OCI-LY3 (cell line): Measurements from ENCODE around the gene TMEM208.

Source experiments
- H2AFZ ChIP-seq: fragments of 200-600, 300-600 bp; shearing (Covaris generic); 2 replicates; pipeline ENCODE4 v1.6.0; 2014; ENCODE audit warnings: antibody characterized with exemption, low read depth, low read length
- H3K27ac ChIP-seq: fragments of 200-600, 300-600 bp; sonication (generic); 2 replicates; pipeline ENCODE4 v1.5.1; 2014; ENCODE audit warnings: mild to moderate bottlenecking, low read length, moderate library complexity, mixed read lengths
- H3K27me3 ChIP-seq: fragments of 200-600, 300-600 bp; sonication (generic); 2 replicates; pipeline ENCODE4 v1.6.1; 2014; ENCODE audit warnings: low read depth, low read length, mixed read lengths
- H3K36me3 ChIP-seq: fragments of 200-600, 300-600 bp; sonication (generic); replicated peaks from 2 replicates; pipeline ENCODE3; 2014; ENCODE audit warnings: low read depth, low read length, mixed read lengths
- H3K4me1 ChIP-seq: fragments of 300-600, 200-600 bp; sonication (generic); 2 replicates; pipeline ENCODE4 v1.6.1; 2014; ENCODE audit warnings: low read length, mixed read lengths
- H3K4me2 ChIP-seq: fragments of 200-600, 300-600 bp; sonication (generic); 2 replicates; pipeline ENCODE4 v1.6.1; 2014; ENCODE audit warnings: low read length, mixed read lengths
- H3K4me3 ChIP-seq: fragments of 300-600, 200-600 bp; sonication (generic); 2 replicates; pipeline ENCODE4 v1.5.1; 2014; ENCODE audit warnings: antibody characterized with exemption, mild to moderate bottlenecking, low read length, moderate library complexity
- H3K79me2 ChIP-seq: fragments of 300-600, 200-600 bp; shearing (Covaris generic); 2 replicates; pipeline ENCODE4 v1.6.1; 2014; ENCODE audit warnings: mild to moderate bottlenecking, low read length, mixed read lengths
- H3K9ac ChIP-seq: fragments of 300-600, 200-600 bp; shearing (Covaris generic); 2 replicates; pipeline ENCODE4 v1.6.0; 2014; ENCODE audit warnings: mild to moderate bottlenecking, low read length, moderate library complexity
- H3K9me3 ChIP-seq: fragments of 200-600, 300-600 bp; shearing (Covaris generic); 2 replicates; pipeline ENCODE4 v1.6.1; 2014; ENCODE audit warnings: low read length, mixed read lengths; ENCODE audit not compliant: insufficient read depth
- H4K20me1 ChIP-seq: fragments of 200-600, 300-600 bp; sonication (generic); 2 replicates; pipeline ENCODE4 v1.6.1; 2016; ENCODE audit warnings: low read length, mixed read lengths; ENCODE audit not compliant: insufficient read depth
- EZH2phosphoT487 ChIP-seq: fragments of 200-600 bp; shearing (Covaris generic); IDR thresholded peaks from 2 replicates; pipeline ENCODE4 v1.6.1; 2018; ENCODE audit warnings: antibody characterized with exemption, mixed run types, low read depth
- TF ChIP-seq, protein P1 (sequence below): fragments of 200-600, 300-600 bp; sonication (generic); IDR thresholded peaks from 2 replicates; pipeline ENCODE4 v1.5.1; 2014; ENCODE audit warnings: antibody characterized with exemption, low read length, low read depth

Gene TMEM208

DNA sequence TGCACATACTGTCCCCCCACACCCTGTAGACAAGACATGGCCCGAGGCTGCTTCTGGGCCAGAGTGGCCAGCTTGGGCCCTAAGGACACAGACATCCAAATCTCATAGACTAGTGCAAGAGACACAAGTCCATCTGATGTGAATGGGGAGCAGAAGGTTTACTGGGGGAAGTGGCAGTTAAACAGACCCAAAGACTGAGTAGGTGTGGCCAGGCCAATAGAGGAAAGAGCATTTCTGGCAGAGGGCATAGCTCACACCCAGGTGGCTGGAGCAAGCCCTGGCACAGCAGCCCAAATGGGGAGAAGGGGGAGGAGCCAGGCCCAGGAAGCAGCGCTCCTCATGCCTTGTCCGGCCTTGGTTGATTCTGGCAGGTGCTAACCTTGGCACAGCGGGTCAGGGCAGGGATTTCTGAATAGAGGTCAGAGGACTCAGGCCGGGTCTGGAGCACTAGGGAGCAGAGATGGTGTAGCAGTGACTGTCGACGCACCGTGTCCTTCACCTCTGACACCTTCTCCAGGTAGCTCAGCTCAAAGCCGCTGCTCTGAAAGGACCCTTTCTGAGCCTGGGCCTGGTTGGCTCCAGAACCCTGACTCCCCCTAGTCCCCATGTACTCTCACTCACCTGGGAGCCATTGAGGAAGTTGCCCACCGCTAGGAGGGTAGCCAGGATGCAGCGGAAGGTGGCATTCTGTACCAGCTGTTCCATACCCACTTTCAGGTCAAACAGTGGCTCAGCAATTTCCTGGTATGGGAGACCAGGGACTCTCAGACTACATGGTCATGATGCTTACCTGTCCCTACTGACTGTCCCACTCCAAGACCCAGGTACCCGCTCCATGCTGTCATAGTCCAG lies 4.1 kb downstream of the TMEM208 start:
- H3K9ac ChIP-seq = no peak overlapping the region
- H2AFZ ChIP-seq = no peak overlapping the region
- H3K27ac ChIP-seq = no peak overlapping the region
- H3K79me2 ChIP-seq = peaks cover 21% of the 10 kb centered on the region
- TF ChIP-seq, protein P1, sequence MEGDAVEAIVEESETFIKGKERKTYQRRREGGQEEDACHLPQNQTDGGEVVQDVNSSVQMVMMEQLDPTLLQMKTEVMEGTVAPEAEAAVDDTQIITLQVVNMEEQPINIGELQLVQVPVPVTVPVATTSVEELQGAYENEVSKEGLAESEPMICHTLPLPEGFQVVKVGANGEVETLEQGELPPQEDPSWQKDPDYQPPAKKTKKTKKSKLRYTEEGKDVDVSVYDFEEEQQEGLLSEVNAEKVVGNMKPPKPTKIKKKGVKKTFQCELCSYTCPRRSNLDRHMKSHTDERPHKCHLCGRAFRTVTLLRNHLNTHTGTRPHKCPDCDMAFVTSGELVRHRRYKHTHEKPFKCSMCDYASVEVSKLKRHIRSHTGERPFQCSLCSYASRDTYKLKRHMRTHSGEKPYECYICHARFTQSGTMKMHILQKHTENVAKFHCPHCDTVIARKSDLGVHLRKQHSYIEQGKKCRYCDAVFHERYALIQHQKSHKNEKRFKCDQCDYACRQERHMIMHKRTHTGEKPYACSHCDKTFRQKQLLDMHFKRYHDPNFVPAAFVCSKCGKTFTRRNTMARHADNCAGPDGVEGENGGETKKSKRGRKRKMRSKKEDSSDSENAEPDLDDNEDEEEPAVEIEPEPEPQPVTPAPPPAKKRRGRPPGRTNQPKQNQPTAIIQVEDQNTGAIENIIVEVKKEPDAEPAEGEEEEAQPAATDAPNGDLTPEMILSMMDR = no peak
- TF ChIP-seq EZH2phosphoT487 = no peak
- peaks cover 9% of the 10 kb centered on the region for H3K4me1 ChIP-seq
- no peaks in the 10 kb centered on the region for H3K9me3 ChIP-seq
- H3K4me2 ChIP-seq = no peak overlapping the region
- H4K20me1 ChIP-seq = no peaks in the 10 kb centered on the region
- peaks cover 51% of the 10 kb centered on the region for H3K36me3 ChIP-seq
- no peak overlapping the region for H3K4me3 ChIP-seq
- H3K27me3 ChIP-seq = no peaks in the 10 kb centered on the region

DNA sequence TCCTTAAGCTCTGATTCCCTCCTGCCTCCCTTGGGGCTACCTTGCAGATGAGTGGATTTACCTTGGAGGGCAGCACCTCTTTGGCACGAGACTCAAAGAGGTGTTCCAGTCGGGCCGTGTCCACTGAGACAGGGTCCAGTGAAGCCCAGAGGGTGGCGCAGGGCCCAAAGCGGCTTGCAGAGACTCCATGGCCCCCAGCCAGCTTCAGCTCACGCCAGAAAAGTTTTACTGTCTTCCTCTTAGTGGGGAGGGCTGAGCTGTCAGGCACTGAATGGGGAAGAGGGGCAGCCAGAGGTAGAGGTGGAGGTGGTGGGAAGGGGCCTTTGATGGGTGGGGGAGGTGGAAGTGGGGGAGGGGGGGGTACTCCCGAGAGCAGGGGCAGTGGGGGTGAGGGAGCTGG lies 6.7 kb downstream of the TMEM208 start:
- H2AFZ ChIP-seq = no peak overlapping the region
- H3K4me3 ChIP-seq = no peak overlapping the region
- H3K27ac ChIP-seq = no peak overlapping the region
- H3K36me3 ChIP-seq = peaks cover 61% of the 10 kb centered on the region
- H3K79me2 ChIP-seq = peaks cover 4% of the 10 kb centered on the region
- H3K4me1 ChIP-seq = no peaks in the 10 kb centered on the region
- H4K20me1 ChIP-seq = no peaks in the 10 kb centered on the region
- H3K4me2 ChIP-seq = no peak overlapping the region
- H3K9me3 ChIP-seq = no peaks in the 10 kb centered on the region
- H3K9ac ChIP-seq = no peak overlapping the region
- no peaks in the 10 kb centered on the region for H3K27me3 ChIP-seq
- no peak for TF ChIP-seq EZH2phosphoT487
- TF ChIP-seq, protein P1 = no peak

DNA sequence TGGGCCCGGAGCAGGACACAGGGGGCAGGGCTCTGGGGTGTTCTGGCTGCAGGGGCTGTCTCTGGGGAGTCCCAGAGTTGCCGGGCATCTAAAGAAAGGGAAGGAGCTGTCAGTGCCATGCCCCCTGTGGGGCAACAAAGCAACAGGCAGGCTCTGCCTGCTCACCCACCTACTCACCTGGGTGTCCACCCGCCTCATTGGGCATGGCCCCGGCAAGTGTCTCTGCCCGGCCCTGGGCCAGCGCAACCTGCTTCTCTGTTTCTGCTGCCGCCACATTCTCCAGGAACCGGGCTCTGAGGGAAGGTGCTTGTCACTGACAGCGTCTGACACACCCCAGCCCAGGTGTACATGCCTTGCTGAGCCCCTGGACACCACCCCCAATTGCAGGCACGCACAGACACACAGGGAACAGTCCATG lies 7.3 kb downstream of the TMEM208 start:
- no peak overlapping the region for H3K4me2 ChIP-seq
- no peaks in the 10 kb centered on the region for H3K4me1 ChIP-seq
- no peaks in the 10 kb centered on the region for H3K79me2 ChIP-seq
- TF ChIP-seq, protein P1 = no peak
- TF ChIP-seq EZH2phosphoT487 = no peak
- peaks cover 56% of the 10 kb centered on the region for H3K36me3 ChIP-seq
- no peak overlapping the region for H3K4me3 ChIP-seq
- H3K9ac ChIP-seq = no peak overlapping the region
- no peak overlapping the region for H2AFZ ChIP-seq
- H3K27me3 ChIP-seq = no peaks in the 10 kb centered on the region
- no peaks in the 10 kb centered on the region for H3K9me3 ChIP-seq
- no peak overlapping the region for H3K27ac ChIP-seq
- no peaks in the 10 kb centered on the region for H4K20me1 ChIP-seq

DNA sequence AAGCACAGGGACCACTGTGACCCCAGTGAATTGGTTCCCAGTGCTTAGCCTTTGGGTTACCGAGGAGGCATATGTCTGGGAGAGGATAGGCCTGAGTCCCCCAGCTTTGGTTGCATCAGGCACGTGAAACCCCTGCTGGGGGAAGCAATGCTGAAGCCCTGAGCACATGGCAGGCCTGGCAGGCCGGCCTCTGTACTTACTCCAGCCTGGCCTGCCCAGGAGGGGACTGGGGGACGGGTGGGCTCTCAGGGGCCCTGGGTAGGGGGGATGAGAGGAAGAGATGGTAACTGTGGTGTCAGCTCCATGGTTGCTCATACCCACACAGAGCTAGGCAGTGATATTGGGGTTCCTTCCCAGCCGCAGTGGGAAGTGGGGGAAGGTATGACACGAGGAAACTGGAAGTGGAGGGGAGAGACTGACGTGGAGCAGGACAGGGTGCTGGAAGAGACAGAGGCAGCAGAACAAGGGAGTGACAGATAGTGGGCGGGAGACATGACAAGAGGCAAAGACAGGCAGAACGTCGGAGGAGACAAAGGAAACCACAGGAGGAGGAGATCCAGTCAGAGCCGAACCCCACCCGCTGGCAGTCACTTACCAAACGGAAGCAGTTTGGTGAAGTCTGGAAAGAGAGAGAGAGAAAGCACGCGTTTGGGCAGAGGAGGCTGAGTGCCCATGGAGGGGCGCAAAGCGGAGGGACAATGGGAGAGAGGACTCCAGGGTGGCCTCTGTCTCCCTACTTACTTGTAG lies 9.1 kb downstream of the TMEM208 start:
- H3K4me2 ChIP-seq = no peak overlapping the region
- no peak overlapping the region for H3K4me3 ChIP-seq
- no peak overlapping the region for H3K9ac ChIP-seq
- no peaks in the 10 kb centered on the region for H3K4me1 ChIP-seq
- no peak overlapping the region for H3K27ac ChIP-seq
- no peaks in the 10 kb centered on the region for H4K20me1 ChIP-seq
- H3K36me3 ChIP-seq = peaks cover 45% of the 10 kb centered on the region
- no peaks in the 10 kb centered on the region for H3K9me3 ChIP-seq
- no peaks in the 10 kb centered on the region for H3K27me3 ChIP-seq
- H2AFZ ChIP-seq = no peak overlapping the region
- TF ChIP-seq, protein P1 = no peak
- no peak for TF ChIP-seq EZH2phosphoT487
- no peaks in the 10 kb centered on the region for H3K79me2 ChIP-seq
